Measurements from ENCODE around the gene BTNL9. TPM values are rescaled to one million over a fixed set of nuclear protein-coding genes. Genes with fewer than 3 reads are reported as not detected.

Gene BTNL9
- polyA plus RNA-seq, 3 donors: 25.3 to 467 (median 187) TPM

GRCh38 chr5:181058321-181058720, 18.3 kb downstream of the BTNL9 start:
- 75 to 76% (median 75%) methylated on average over 9 of the region's 9 CpGs for WGBS, 3 donors

GRCh38 chr5:181058786-181059296, 18.8 kb downstream of the BTNL9 start:
- 6 to 27% (median 26%) methylated on average over 21 to 22 of the region's 22 CpGs for WGBS, 3 donors
- no peak overlapping the region for H3K27ac ChIP-seq (ENCODE audit: low read depth, low read length)

More at GRCh38 chr5:181058321-181058720, 18.3 kb downstream of the BTNL9 start:
- no peak overlapping the region for H3K27ac ChIP-seq (ENCODE audit: low read depth, low read length)

- H3K27ac ChIP-seq (ENCODE audit: low read depth, low read length): no peak overlapping the region
- WGBS, 3 donors: 15 to 21% (median 20%) methylated on average over 74 to 86 of the region's 86 CpGs
These were observed 19.5 kb downstream of the BTNL9 start for GRCh38 chr5:181059297-181060230.

GRCh38 chr5:181060231-181060590, 20.1 kb downstream of the BTNL9 start:
- no peak overlapping the region for H3K27ac ChIP-seq (ENCODE audit: low read depth, low read length)
- 75 to 81% (median 75%) methylated on average over 8 of the region's 8 CpGs for WGBS, 3 donors

- H3K27ac ChIP-seq (ENCODE audit: low read depth, low read length): no peak overlapping the region
- WGBS, 3 donors: 78 to 88% (median 84%) methylated on average over 5 of the region's 5 CpGs
These were observed 20.9 kb downstream of the BTNL9 start for GRCh38 chr5:181060924-181061323.

GRCh38 chr5:181061645-181062044, 21.6 kb downstream of the BTNL9 start:
- 51 to 58% (median 56%) methylated on average over 14 of the region's 14 CpGs for WGBS, 3 donors
- no peak overlapping the region for H3K27ac ChIP-seq (ENCODE audit: low read depth, low read length)

GRCh38 chr5:181062631-181063030, 22.6 kb downstream of the BTNL9 start:
- no peak overlapping the region for H3K27ac ChIP-seq (ENCODE audit: low read depth, low read length)
- WGBS, 3 donors: 78 to 82% (median 80%) methylated on average over 6 of the region's 6 CpGs

GRCh38 chr5:181063514-181063913, 23.4 kb downstream of the BTNL9 start:
- WGBS, 3 donors: 83 to 90% (median 90%) methylated on average over 8 of the region's 8 CpGs
- H3K27ac ChIP-seq (ENCODE audit: low read depth, low read length): no peak overlapping the region

GRCh38 chr5:181064987-181065386, 24.9 kb downstream of the BTNL9 start:
- 84 to 92% (median 90%) methylated on average over 7 of the region's 7 CpGs for WGBS, 3 donors
- H3K27ac ChIP-seq (ENCODE audit: low read depth, low read length): no peak overlapping the region

GRCh38 chr5:181069767-181070491, 29.9 kb downstream of the BTNL9 start:
- H3K27ac ChIP-seq (ENCODE audit: low read depth, low read length): no peak overlapping the region

GRCh38 chr5:181070523-181070922, 30.5 kb downstream of the BTNL9 start:
- WGBS, 3 donors: 61 to 72% (median 67%) methylated on average over 14 of the region's 14 CpGs
- no peak overlapping the region for H3K27ac ChIP-seq (ENCODE audit: low read depth, low read length)

More at GRCh38 chr5:181069767-181070491, 29.9 kb downstream of the BTNL9 start:
- WGBS, 3 donors: 30 to 44% (median 33%) methylated on average over 26 of the region's 26 CpGs

- 52 to 63% (median 60%) methylated on average over 6 of the region's 6 CpGs for WGBS, 3 donors
These were observed 31.2 kb downstream of the BTNL9 start for GRCh38 chr5:181071257-181071656.

GRCh38 chr5:181076920-181077319, 36.9 kb downstream of the BTNL9 start:
- H3K27ac ChIP-seq (ENCODE audit: low read depth, low read length): no peak overlapping the region

More at GRCh38 chr5:181071257-181071656, 31.2 kb downstream of the BTNL9 start:
- no peak overlapping the region for H3K27ac ChIP-seq (ENCODE audit: low read depth, low read length)

- H3K27ac ChIP-seq (ENCODE audit: low read depth, low read length): no peak overlapping the region
These were observed 41.9 kb downstream of the BTNL9 start for GRCh38 chr5:181081989-181082388.

GRCh38 chr5:181084621-181085195, 44.6 kb downstream of the BTNL9 start:
- 42 to 58% (median 48%) methylated on average over 18 of the region's 18 CpGs for WGBS, 3 donors
- H3K27ac ChIP-seq (ENCODE audit: low read depth, low read length): no peak overlapping the region

- 53 to 63% (median 56%) methylated on average over 17 of the region's 17 CpGs for WGBS, 3 donors
- no peak overlapping the region for H3K27ac ChIP-seq (ENCODE audit: low read depth, low read length)
These were observed 46.2 kb downstream of the BTNL9 start for GRCh38 chr5:181086026-181086883.

- H3K27ac ChIP-seq (ENCODE audit: low read depth, low read length): no peak overlapping the region
- WGBS, 3 donors: 55 to 69% (median 64%) methylated on average over 7 of the region's 7 CpGs
These were observed 46.8 kb downstream of the BTNL9 start for GRCh38 chr5:181086884-181087205.

- no peak overlapping the region for H3K27ac ChIP-seq (ENCODE audit: low read depth, low read length)
- WGBS, 3 donors: 73 to 77% (median 73%) methylated on average over 10 of the region's 10 CpGs
These were observed 47.2 kb downstream of the BTNL9 start for GRCh38 chr5:181087309-181087708.
